GM23338 (cell line): ENCODE measurements around the gene INTS14.

Source experiments
- CTCF ChIP-seq, 2 experiments: fragments of 200-600 bp in 1 of 2; sonication (generic) in 1 of 2; conservative IDR thresholded peaks; 2 replicates each; pipeline versions ENCODE4 v1.5.1 to v1.6.1; 2016 to 2017; ENCODE audit warnings: antibody characterized with exemption in 2 of 2, low read depth in 2 of 2, mild to moderate bottlenecking in 2 of 2, moderate library complexity in 1 of 2
- EZH2 ChIP-seq: fragments of 200-600 bp; sonication (generic); IDR thresholded peaks from one replicate; pipeline ENCODE4 v1.8.0; 2017; ENCODE audit warnings: antibody characterized with exemption, mild to moderate bottlenecking, low read depth; ENCODE audit not compliant: unreplicated experiment
- EZH2phosphoT487 ChIP-seq: fragments of 200-600 bp; sonication (generic); IDR thresholded peaks from one replicate; pipeline ENCODE4 v1.8.1; 2018; ENCODE audit warnings: antibody characterized with exemption; ENCODE audit not compliant: unreplicated experiment
- POLR2AphosphoS5 ChIP-seq: IDR thresholded peaks from 2 replicates; pipeline ENCODE4 v1.6.1; 2016; ENCODE audit warnings: antibody characterized with exemption, low read depth
- STAT1 ChIP-seq: IDR thresholded peaks from one replicate; pipeline ENCODE4 v1.6.1; 2016; ENCODE audit warnings: antibody characterized with exemption; ENCODE audit not compliant: unreplicated experiment
- TF ChIP-seq, protein P1 (sequence below): IDR thresholded peaks from one replicate; pipeline ENCODE4 v1.6.1; 2018; ENCODE audit warnings: antibody characterized with exemption; ENCODE audit not compliant: unreplicated experiment

DNA sequence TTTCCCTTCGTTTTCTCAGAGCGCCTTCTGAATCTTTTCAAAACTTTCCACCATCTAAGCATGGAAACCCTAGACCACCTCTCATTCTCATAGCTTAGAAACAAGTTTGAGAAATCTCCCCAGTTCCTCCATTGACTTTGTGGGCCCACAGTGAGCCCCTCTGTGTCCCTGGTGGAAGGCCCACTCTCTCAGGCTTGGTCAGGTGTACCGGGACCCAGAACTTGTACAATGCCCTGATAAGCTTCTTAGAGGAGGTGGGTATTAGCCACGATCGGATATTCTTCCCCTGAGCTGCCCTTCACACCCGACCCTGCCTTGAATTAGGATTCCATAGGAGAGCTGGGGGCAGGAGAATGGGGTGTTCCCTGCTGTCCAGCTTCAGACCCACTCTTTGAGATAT lies 10.7 kb upstream of the INTS14 start, which contains the start of gene SLC24A1:
- TF ChIP-seq CTCF (conservative IDR thresholded peaks at IDR 0.05; ENCODE audit: low read depth in 2 of 2) (no peak), EZH2phosphoT487 (no peak), POLR2AphosphoS5 (no peak), EZH2 (no peak), STAT1 (no peak)
- TF ChIP-seq, protein P1, sequence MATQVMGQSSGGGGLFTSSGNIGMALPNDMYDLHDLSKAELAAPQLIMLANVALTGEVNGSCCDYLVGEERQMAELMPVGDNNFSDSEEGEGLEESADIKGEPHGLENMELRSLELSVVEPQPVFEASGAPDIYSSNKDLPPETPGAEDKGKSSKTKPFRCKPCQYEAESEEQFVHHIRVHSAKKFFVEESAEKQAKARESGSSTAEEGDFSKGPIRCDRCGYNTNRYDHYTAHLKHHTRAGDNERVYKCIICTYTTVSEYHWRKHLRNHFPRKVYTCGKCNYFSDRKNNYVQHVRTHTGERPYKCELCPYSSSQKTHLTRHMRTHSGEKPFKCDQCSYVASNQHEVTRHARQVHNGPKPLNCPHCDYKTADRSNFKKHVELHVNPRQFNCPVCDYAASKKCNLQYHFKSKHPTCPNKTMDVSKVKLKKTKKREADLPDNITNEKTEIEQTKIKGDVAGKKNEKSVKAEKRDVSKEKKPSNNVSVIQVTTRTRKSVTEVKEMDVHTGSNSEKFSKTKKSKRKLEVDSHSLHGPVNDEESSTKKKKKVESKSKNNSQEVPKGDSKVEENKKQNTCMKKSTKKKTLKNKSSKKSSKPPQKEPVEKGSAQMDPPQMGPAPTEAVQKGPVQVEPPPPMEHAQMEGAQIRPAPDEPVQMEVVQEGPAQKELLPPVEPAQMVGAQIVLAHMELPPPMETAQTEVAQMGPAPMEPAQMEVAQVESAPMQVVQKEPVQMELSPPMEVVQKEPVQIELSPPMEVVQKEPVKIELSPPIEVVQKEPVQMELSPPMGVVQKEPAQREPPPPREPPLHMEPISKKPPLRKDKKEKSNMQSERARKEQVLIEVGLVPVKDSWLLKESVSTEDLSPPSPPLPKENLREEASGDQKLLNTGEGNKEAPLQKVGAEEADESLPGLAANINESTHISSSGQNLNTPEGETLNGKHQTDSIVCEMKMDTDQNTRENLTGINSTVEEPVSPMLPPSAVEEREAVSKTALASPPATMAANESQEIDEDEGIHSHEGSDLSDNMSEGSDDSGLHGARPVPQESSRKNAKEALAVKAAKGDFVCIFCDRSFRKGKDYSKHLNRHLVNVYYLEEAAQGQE: no peak
